Hepatocyte (in vitro differentiated cells): ENCODE data around the gene CAMSAP1. TPM values are rescaled to one million over a fixed set of nuclear protein-coding genes. Genes with fewer than 3 reads are reported as not detected.
A peak's percentile ranks its signal among the peaks of the same experiment; 100 is the strongest.

Experiments
- DNase-seq: peaks from one replicate; pipeline ENCODE4 v3.0.0-alpha.2; 2016; ENCODE audit warnings: low spot score
- H2AFZ ChIP-seq: fragments of 200-600 bp; sonication (generic); 2 replicates; pipeline ENCODE4 v1.6.0; 2016; ENCODE audit warnings: antibody characterized with exemption, mild to moderate bottlenecking
- H3K27ac ChIP-seq: fragments of 200-600 bp; sonication (generic); 2 replicates; pipeline ENCODE4 v1.5.1; 2016; ENCODE audit warnings: mild to moderate bottlenecking
- H3K27me3 ChIP-seq: fragments of 200-600 bp; sonication (generic); 2 replicates; pipeline ENCODE4 v1.6.1; 2016
- H3K36me3 ChIP-seq: fragments of 200-600 bp; sonication (generic); replicated peaks from 2 replicates; pipeline ENCODE4 v1.5.1; 2016; ENCODE audit warnings: low read depth; ENCODE audit not compliant: insufficient read depth
- H3K4me1 ChIP-seq: fragments of 200-600 bp; sonication (generic); 2 replicates; pipeline ENCODE4 v1.5.1; 2016; ENCODE audit warnings: mild to moderate bottlenecking, moderate library complexity; ENCODE audit not compliant: insufficient read depth
- H3K4me2 ChIP-seq: fragments of 200-600 bp; sonication (generic); 2 replicates; pipeline ENCODE4 v1.6.0; 2016
- H3K4me3 ChIP-seq: fragments of 200-600 bp; sonication (generic); 2 replicates; pipeline ENCODE4 v1.5.1; 2016; ENCODE audit warnings: mild to moderate bottlenecking
- H3K79me2 ChIP-seq: fragments of 200-600 bp; sonication (generic); 2 replicates; pipeline ENCODE4 v1.6.0; 2017; ENCODE audit warnings: mild to moderate bottlenecking
- H3K9me2 ChIP-seq: fragments of 200-600 bp; sonication (generic); replicated peaks from 2 replicates; pipeline ENCODE4 v1.6.0; 2017; ENCODE audit warnings: mild to moderate bottlenecking; ENCODE audit not compliant: insufficient read depth
- H3K9me3 ChIP-seq: fragments of 200-600 bp; sonication (generic); 2 replicates; pipeline ENCODE4 v1.5.1; 2016; ENCODE audit warnings: low read depth, mild to moderate bottlenecking
- H4K20me1 ChIP-seq: fragments of 200-600 bp; sonication (generic); 2 replicates; pipeline ENCODE4 v1.6.0; 2016; ENCODE audit warnings: mild to moderate bottlenecking; ENCODE audit not compliant: insufficient read depth, poor library complexity, severe bottlenecking
- EZH2 ChIP-seq: fragments of 200-600 bp; sonication (generic); IDR thresholded peaks from 2 replicates; pipeline ENCODE4 v1.6.1; 2016; ENCODE audit warnings: antibody characterized with exemption, mild to moderate bottlenecking, borderline replicate concordance
- EZH2phosphoT487 ChIP-seq: fragments of 200-600 bp; sonication (generic); IDR thresholded peaks from one replicate; pipeline ENCODE4 v1.6.1; 2018; ENCODE audit warnings: antibody characterized with exemption, mild to moderate bottlenecking, low read depth, moderate library complexity; ENCODE audit not compliant: unreplicated experiment, severe bottlenecking
- WGBS: methylation state at CpG from one replicate; pipeline ENCODE4 v1.1.6; 2016; ENCODE audit warnings: low lambda C conversion rate; ENCODE audit errors: missing lambda C conversion rate; 5-methylcytosine and 5-hydroxymethylcytosine counted together
- polyA plus RNA-seq: library from polyadenylated mRNA; unstranded; fragments of >200 nt; fragmentation: Nextera tagmentation; extraction: Ambion mirVana; gene quantifications from 2 replicates; pipeline ENCODE4 v1.2.1, GENCODE V29; 2016
- total RNA-seq: library from RNA; depleted of rRNA; stranded (reverse); fragments of >200 nt; gene quantifications from 2 replicates; pipeline ENCODE4 v1.2.3, GENCODE V29; 2014
- TF ChIP-seq, protein P1 (sequence below): fragments of 200-600 bp; sonication (generic); IDR thresholded peaks from 2 replicates; pipeline ENCODE4 v1.5.1; 2016; ENCODE audit warnings: antibody characterized with exemption, mild to moderate bottlenecking; ENCODE audit not compliant: poor library complexity

CAMSAP1 gene
- total and polyA plus RNA-seq, 2 experiments from 2014 or later = 5.0 to 15.6 TPM

DNA sequence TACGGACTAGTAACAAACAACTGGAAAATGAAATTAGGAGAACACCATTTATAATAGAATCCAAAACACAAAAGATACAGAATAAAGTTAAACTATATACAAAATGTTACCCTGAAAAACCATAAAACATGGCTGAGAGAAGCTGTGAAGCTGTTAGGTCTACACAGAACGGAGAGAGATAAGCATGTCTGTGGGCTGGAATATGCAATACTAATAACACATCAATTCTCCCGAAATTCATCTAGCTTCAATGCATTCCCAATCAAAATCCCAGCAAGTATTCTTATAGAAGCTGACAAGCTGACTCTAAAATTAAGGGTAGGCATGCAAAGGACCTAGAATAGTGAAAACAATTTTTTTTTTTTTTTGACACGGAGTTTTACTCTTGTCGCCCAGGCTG lies 32.5 kb downstream of the CAMSAP1 start:
- no peaks in the 10 kb centered on the region for H3K9me2 ChIP-seq
- peaks cover 100% of the 10 kb centered on the region for H3K79me2 ChIP-seq
- TF ChIP-seq EZH2phosphoT487 (no peak), EZH2 (no peak)
- TF ChIP-seq, protein P1, sequence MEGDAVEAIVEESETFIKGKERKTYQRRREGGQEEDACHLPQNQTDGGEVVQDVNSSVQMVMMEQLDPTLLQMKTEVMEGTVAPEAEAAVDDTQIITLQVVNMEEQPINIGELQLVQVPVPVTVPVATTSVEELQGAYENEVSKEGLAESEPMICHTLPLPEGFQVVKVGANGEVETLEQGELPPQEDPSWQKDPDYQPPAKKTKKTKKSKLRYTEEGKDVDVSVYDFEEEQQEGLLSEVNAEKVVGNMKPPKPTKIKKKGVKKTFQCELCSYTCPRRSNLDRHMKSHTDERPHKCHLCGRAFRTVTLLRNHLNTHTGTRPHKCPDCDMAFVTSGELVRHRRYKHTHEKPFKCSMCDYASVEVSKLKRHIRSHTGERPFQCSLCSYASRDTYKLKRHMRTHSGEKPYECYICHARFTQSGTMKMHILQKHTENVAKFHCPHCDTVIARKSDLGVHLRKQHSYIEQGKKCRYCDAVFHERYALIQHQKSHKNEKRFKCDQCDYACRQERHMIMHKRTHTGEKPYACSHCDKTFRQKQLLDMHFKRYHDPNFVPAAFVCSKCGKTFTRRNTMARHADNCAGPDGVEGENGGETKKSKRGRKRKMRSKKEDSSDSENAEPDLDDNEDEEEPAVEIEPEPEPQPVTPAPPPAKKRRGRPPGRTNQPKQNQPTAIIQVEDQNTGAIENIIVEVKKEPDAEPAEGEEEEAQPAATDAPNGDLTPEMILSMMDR = no peak

DNA sequence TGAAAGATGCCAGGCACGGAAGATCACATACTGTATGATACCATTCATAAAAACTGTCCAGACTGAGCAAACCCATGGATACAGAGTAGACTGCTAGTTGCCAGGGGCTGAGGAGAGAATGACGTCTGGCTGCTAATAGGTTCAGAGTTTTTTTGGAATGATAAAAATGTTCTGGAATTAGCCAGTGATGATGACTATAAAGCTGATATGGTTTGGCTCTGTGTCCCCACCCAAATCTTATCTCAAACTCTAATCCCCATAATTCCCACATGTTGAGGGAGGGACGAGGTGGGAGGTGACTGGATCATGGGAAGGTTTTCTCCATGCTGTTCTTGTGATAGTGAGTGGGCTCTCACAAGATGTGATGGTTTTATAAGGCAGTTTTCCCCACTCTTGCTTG lies 37.4 kb downstream of the CAMSAP1 start:
- Histone ChIP-seq H2AFZ (no peak overlapping the region), H3K9me3 (no peaks in the 10 kb centered on the region), H3K79me2 (peaks cover 88% of the 10 kb centered on the region), H3K4me1 (no peaks in the 10 kb centered on the region), H4K20me1 (peaks cover 74% of the 10 kb centered on the region), H3K4me3 (no peak overlapping the region), H3K4me2 (no peak overlapping the region), H3K27me3 (no peaks in the 10 kb centered on the region), H3K9me2 (no peaks in the 10 kb centered on the region), H3K36me3 (no peaks in the 10 kb centered on the region), H3K27ac (no peak overlapping the region)
- TF ChIP-seq EZH2 (no peak), EZH2phosphoT487 (no peak)
- TF ChIP-seq, protein P1 = no peak
- 77% methylated on average over 3 of the region's 3 CpGs for WGBS
- DNase-seq = no peak

More for the DNA sequence above, 32.5 kb downstream of the CAMSAP1 start:
- Histone ChIP-seq H3K4me2 (no peak overlapping the region), H2AFZ (no peak overlapping the region), H3K27ac (no peak overlapping the region), H3K27me3 (no peaks in the 10 kb centered on the region), H3K4me3 (no peak overlapping the region), H3K36me3 (no peaks in the 10 kb centered on the region), H3K4me1 (no peaks in the 10 kb centered on the region), H3K9me3 (no peaks in the 10 kb centered on the region), H4K20me1 (peaks cover 57% of the 10 kb centered on the region)
- WGBS = 91% methylated on average over 5 of the region's 5 CpGs
- DNase-seq = no peak

DNA sequence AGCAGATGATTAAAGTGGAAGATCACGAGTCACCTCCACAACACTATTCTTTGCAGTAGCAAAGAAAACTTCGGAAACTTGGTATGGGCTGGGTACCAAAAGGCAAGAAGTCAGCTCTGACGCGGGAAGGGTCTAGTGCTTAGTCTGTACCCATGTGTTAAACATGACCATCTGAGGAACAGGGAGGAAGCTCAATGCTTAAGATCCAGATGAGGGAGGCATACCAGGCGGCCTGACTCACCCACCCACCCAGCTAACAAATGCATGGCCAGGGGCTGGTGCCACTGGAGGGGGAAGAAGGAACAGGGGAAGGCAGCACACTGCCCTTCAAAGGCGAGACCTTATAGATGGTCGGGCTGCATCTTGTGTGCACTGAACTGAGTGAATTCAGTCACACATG lies 41.8 kb downstream of the CAMSAP1 start:
- H3K4me3 ChIP-seq = no peak overlapping the region
- no peaks in the 10 kb centered on the region for H3K4me1 ChIP-seq
- no peaks in the 10 kb centered on the region for H3K9me3 ChIP-seq
- H3K79me2 ChIP-seq = peaks cover 72% of the 10 kb centered on the region
- no peak overlapping the region for H2AFZ ChIP-seq
- no peaks in the 10 kb centered on the region for H3K36me3 ChIP-seq
- no peak for DNase-seq
- TF ChIP-seq, protein P1 = no peak
- TF ChIP-seq EZH2 (no peak), EZH2phosphoT487 (no peak)
- 94% methylated on average over 7 of the region's 7 CpGs for WGBS
- H4K20me1 ChIP-seq = peaks cover 53% of the 10 kb centered on the region
- H3K27me3 ChIP-seq = no peaks in the 10 kb centered on the region
- no peak overlapping the region for H3K4me2 ChIP-seq
- no peak overlapping the region for H3K27ac ChIP-seq
- H3K9me2 ChIP-seq = no peaks in the 10 kb centered on the region

DNA sequence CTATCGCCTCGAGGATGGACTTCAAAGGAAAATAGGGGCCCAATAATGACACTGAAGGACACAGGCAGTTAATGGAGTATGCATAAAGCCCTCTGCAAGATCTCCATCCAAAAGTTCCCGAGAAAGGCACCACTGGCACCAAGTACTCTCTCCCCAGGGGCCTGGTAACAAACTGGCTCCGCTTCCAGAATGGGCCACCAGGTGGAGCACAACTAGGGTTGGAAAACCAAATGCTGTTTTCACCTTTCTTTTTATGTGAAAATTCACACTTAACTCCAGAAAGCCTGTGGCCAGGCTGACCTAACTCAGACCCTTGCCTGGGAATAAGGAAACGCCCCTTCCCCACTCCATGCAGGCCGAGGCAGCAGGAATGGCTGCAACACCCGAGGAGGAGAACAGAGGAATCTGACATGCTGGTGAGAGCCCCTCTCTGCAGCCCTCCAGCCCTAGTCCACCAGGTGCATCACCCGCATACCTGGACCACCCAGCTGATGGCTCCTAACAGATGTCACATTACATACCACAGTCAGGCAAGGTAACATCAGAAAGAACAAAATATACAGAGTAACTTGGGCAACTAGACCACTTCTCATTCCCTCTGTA lies 42.8 kb downstream of the CAMSAP1 start:
- Histone ChIP-seq H3K27me3 (no peaks in the 10 kb centered on the region), H3K4me2 (no peak overlapping the region), H3K27ac (no peak overlapping the region), H3K4me1 (no peaks in the 10 kb centered on the region), H3K9me3 (no peaks in the 10 kb centered on the region), H2AFZ (no peak overlapping the region), H3K4me3 (no peak overlapping the region), H3K9me2 (no peaks in the 10 kb centered on the region), H3K36me3 (no peaks in the 10 kb centered on the region), H4K20me1 (peaks cover 52% of the 10 kb centered on the region), H3K79me2 (peaks cover 64% of the 10 kb centered on the region)
- whole genome bisulfite sequencing = 44% methylated on average over 8 of the region's 8 CpGs
- TF ChIP-seq, protein P1 = peak; percentile 79
- TF ChIP-seq EZH2phosphoT487 = no peak
- peak; percentile 68 for DNase-seq
